Heart left ventricle (tissue), 16 donors: Measurements from ENCODE around the gene POLH. TPM values are rescaled to one million over a fixed set of nuclear protein-coding genes. Genes with fewer than 3 reads are reported as not detected.
"Not testable (repeated sequence)": the region's sequence is repeated elsewhere in the genome, so short reads cannot be mapped to it uniquely, and the experiment has no call there.

Experiments used
- ATAC-seq, 4 donors: fragments of 200-7000 bp; cut with Tn5 transposase; one replicate each; pipeline ENCODE4 v1.9.1; 2020 to 2022; ENCODE audit warnings: moderate library complexity in 4 of 4, mild to moderate bottlenecking in 3 of 4, moderate number of reproducible peaks in 1 of 4
- DNase-seq, 5 donors: peaks; one replicate each; pipeline ENCODE4 v3.0.0-alpha.2; 2020
- H3K27ac ChIP-seq, 12 donors: fragments of 200-600 bp; sonication (generic) in 4 of 12; one replicate each; pipeline versions ENCODE4 v1.5.0 to v1.8.0; 2016 to 2022; ENCODE audit warnings: mild to moderate bottlenecking in 2 of 12
- H3K27me3 ChIP-seq, 9 donors: fragments of 200-600 bp; sonication (generic) in 2 of 9; one replicate each; pipeline versions ENCODE4 v1.5.1 to v1.8.0; 2016 to 2022; ENCODE audit warnings: mild to moderate bottlenecking in 3 of 9
- H3K36me3 ChIP-seq, 9 donors: fragments of 200-600 bp; sonication (generic) in 2 of 9; one replicate each; pipeline versions ENCODE4 v1.5.0 to v1.8.0; 2018 to 2022; ENCODE audit warnings: mild to moderate bottlenecking in 2 of 9
- H3K4me1 ChIP-seq, 12 donors: fragments of 200-600 bp; sonication (generic) in 4 of 12; one replicate each; pipeline versions ENCODE4 v1.5.0 to v1.8.0; 2016 to 2022; ENCODE audit warnings: mild to moderate bottlenecking in 3 of 12
- H3K4me3 ChIP-seq, 12 donors: fragments of 200-600 bp; sonication (generic) in 4 of 12; one replicate each; pipeline versions ENCODE4 v1.5.0 to v1.8.0; 2017 to 2022; ENCODE audit warnings: mild to moderate bottlenecking in 9 of 12, moderate library complexity in 4 of 12
- H3K9me3 ChIP-seq, 12 donors: fragments of 200-600 bp; sonication (generic) in 4 of 12; one replicate each; pipeline versions ENCODE4 v1.5.0 to v1.8.0; 2016 to 2022; ENCODE audit warnings: mild to moderate bottlenecking in 1 of 12
- CTCF ChIP-seq, 12 donors: fragments of 200-600 bp; sonication (generic) in 4 of 12; IDR thresholded peaks; one replicate each; pipeline versions ENCODE4 v1.5.0 to v1.8.0; 2018 to 2022; ENCODE audit warnings: antibody characterized with exemption in 12 of 12, mild to moderate bottlenecking in 5 of 12
- POLR2A ChIP-seq, 2 donors: fragments of 450-650 bp; IDR thresholded peaks; one replicate each; pipeline ENCODE4 v1.6.1; 2017; ENCODE audit warnings: antibody characterized with exemption in 2 of 2, mild to moderate bottlenecking in 2 of 2, moderate library complexity in 2 of 2
- WGBS, 4 donors: extraction: QIAGEN DNeasy Blood & Tissue Kit in 2 of 4; methylation state at CpG; one replicate each; pipeline versions ENCODE4 v1.1.5 to v1.1.7; 2013 to 2018; 5-methylcytosine and 5-hydroxymethylcytosine counted together
- intact Hi-C, 10 donors: fragments of 100-400 bp; cut with DNase I; formaldehyde crosslinking; loops; one replicate each; pipeline versions ENCODE4 v1.11.1 to v1.14.2; 2022
- polyA plus RNA-seq, 2 donors: library from polyadenylated mRNA; stranded (reverse); fragments of 200-250 nt; gene quantifications; one replicate each; pipeline ENCODE4 v1.2.3, GENCODE V29; 2013
- total RNA-seq, 9 donors: library from RNA; depleted of rRNA in 2 of 9; stranded (reverse); fragments of >200 nt in 2 of 9; fragmentation: NEBNext Ultra II Directional in 3 of 9; extraction: Animal tissue kit (Norgen Biotek cat#: 25700) in 3 of 9; gene quantifications; one replicate each; pipeline versions ENCODE4 v1.1.0 to v1.2.4, GENCODE V29; 2016 to 2023
- donor health status: ischemic (EF 13 %, LVEDD 7.1; RV severe dilation, severe dysfunction).
- donor health status: healthy with polysubstance abuse.
- donor health status: DM: no; HTN: yes; CAD: no.
- donor health status: DM: no; HTN: no; CAD: no.
- donor health status: ischemic (EF 25% LVEDD 6.9; RV normal size, moderate dysfunction).
- donor health status: ischemic (EF 25% LVEDD 5.7; RV mildly dilated, moderate dysfunction).
- donor health status: healthy.
- donor health status: DM: yes; HTN: yes; CAD: no.
- donor health status: ischemic (EF 35%, LVEDD 5.7; RV mildly dilated, moderate dysfunction).
- donor health status: nonischemic (EF 11% LVEDD 7.7; RV severe dilation, severe dysfunction).
- donor health status: DM: yes; HTN: yes; CAD: no.
- donor health status: PGD.
- donor health status: ischemic (EF 29% LVEDD 5.4; RV normal size, mild dysfunction).
- donor health status: nonischemic (EF 23%, LVEDD 6.1; RV moderate dilation, normal function).

The POLH gene
- total and polyA plus RNA-seq, 11 donors: 2.3 to 12.2 (median 8.2) TPM

- H3K27ac ChIP-seq: no peak overlapping the region
- ATAC-seq: no peak
- TF ChIP-seq CTCF (IDR thresholded peaks at IDR 0.05): no peak
- TF ChIP-seq POLR2A (IDR thresholded peaks at IDR 0.05): no peak
- H3K27me3 ChIP-seq: no peaks in the 10 kb centered on the region
- intact Hi-C loops: no loop called here
- H3K4me3 ChIP-seq: no peak overlapping the region
- H3K4me1 ChIP-seq: no peaks in the 10 kb centered on the region
- H3K36me3 ChIP-seq: peaks cover 2 to 99% (median 96%) of the 10 kb centered on the region in 9 donors
- DNase-seq: no peak
- H3K9me3 ChIP-seq: no peaks in the 10 kb centered on the region
- 96 to 98% (median 97%) methylated on average over 5 of the region's 5 CpGs for WGBS, 4 donors
Measured at GRCh38 chr6:43588194-43588593, 12.2 kb downstream of the POLH start.

GRCh38 chr6:43589564-43589963, 13.6 kb downstream of the POLH start:
- ATAC-seq, H3K4me3 ChIP-seq, H3K27me3 ChIP-seq, H3K9me3 ChIP-seq, DNase-seq, H3K4me1 ChIP-seq, H3K27ac ChIP-seq, intact Hi-C loops: not testable (repeated sequence)
- WGBS, 4 donors: 91 to 95% (median 94%) methylated on average over 1 of the region's 1 CpG
- peaks cover 0 to 90% (median 87%) of the 10 kb centered on the region in 9 donors for H3K36me3 ChIP-seq

GRCh38 chr6:43593938-43594337, 18.0 kb downstream of the POLH start:
- Histone ChIP-seq H3K4me1 (no peaks in the 10 kb centered on the region), H3K36me3 (peaks cover 0 to 83% (median 59%) of the 10 kb centered on the region in 9 donors), H3K27ac (no peak overlapping the region), H3K4me3 (no peak overlapping the region), H3K27me3 (no peaks in the 10 kb centered on the region), H3K9me3 (no peaks in the 10 kb centered on the region)
- ATAC-seq (no peak), DNase-seq (no peak)
- intact Hi-C loops: no loop called here
- TF ChIP-seq CTCF (IDR thresholded peaks at IDR 0.05) (no peak), POLR2A (IDR thresholded peaks at IDR 0.05) (no peak)
- 80 to 83% (median 81%) methylated on average over 1 of the region's 1 CpG for WGBS, 4 donors

GRCh38 chr6:43600595-43600994, 24.6 kb downstream of the POLH start:
- ATAC-seq (no peak), DNase-seq (no peak)
- intact Hi-C loops: loop anchor here in 2 of 10 donors (10.0 kb wide), 2 partner anchors 154 to 474 kb away; no protein-coding TSS in a partner anchor
- H3K27ac ChIP-seq: no peak overlapping the region
- no peaks in the 10 kb centered on the region for H3K4me1 ChIP-seq
- WGBS, 4 donors: 96 to 99% (median 98%) methylated on average over 2 of the region's 2 CpGs
- TF ChIP-seq CTCF (IDR thresholded peaks at IDR 0.05) (no peak), POLR2A (IDR thresholded peaks at IDR 0.05) (no peak)
- no peak overlapping the region for H3K4me3 ChIP-seq
- H3K36me3 ChIP-seq: peaks cover 0 to 93% (median 72%) of the 10 kb centered on the region in 9 donors
- no peaks in the 10 kb centered on the region for H3K27me3 ChIP-seq
- H3K9me3 ChIP-seq: no peaks in the 10 kb centered on the region

GRCh38 chr6:43604174-43604573, 28.2 kb downstream of the POLH start:
- intact Hi-C loops: loop anchor here in 2 of 10 donors (10.0 kb wide), 2 partner anchors 151 to 471 kb away; no protein-coding TSS in a partner anchor
- H3K27ac ChIP-seq: no peak overlapping the region
- H3K4me1 ChIP-seq: peaks cover 0 to 12% (median 0%) of the 10 kb centered on the region in 12 donors
- ATAC-seq (no peak), DNase-seq (no peak)
- H3K9me3 ChIP-seq: no peaks in the 10 kb centered on the region
- TF ChIP-seq POLR2A (IDR thresholded peaks at IDR 0.05) (no peak), CTCF (IDR thresholded peaks at IDR 0.05) (no peak)
- no peak overlapping the region for H3K4me3 ChIP-seq
- no peaks in the 10 kb centered on the region for H3K27me3 ChIP-seq
- WGBS, 4 donors: 96 to 99% (median 97%) methylated on average over 2 of the region's 2 CpGs
- peaks cover 0 to 92% (median 64%) of the 10 kb centered on the region in 9 donors for H3K36me3 ChIP-seq
